Testis (tissue), 2 donors: ENCODE data around the gene PRDM8.

ENCODE experiments used
- CTCF ChIP-seq, 3 experiments: fragments of 450-650 bp in 2 of 3; fragments of 200-600 bp in 1 of 3; sonication (generic) in 1 of 3; IDR thresholded peaks; one replicate each; pipeline ENCODE4 v1.5.1; 2016 to 2019; ENCODE audit warnings: antibody characterized with exemption in 3 of 3, mild to moderate bottlenecking in 2 of 3, moderate library complexity in 1 of 3
- POLR2A ChIP-seq: fragments of 450-650 bp; IDR thresholded peaks from one replicate; pipeline ENCODE4 v1.6.1; 2017; ENCODE audit warnings: antibody characterized with exemption, mild to moderate bottlenecking, moderate library complexity

- TF ChIP-seq POLR2A (no peak), CTCF (IDR thresholded peaks at IDR 0.05) (peak in 1 of 3 experiments; percentile 35)
These were observed 23.9 kb downstream of the PRDM8 start for GRCh38 chr4:80221161-80221560.
